D721Med (cell line): ENCODE results near the gene NAPEPLD.
"Not testable (repeated sequence)": the region's sequence is repeated elsewhere in the genome, so short reads cannot be mapped to it uniquely, and the experiment has no call there.

ENCODE experiments used
- DNase-seq: peaks from one replicate; pipeline ENCODE4 v3.0.0; 2011; ENCODE audit warnings: low spot score; ENCODE audit not compliant: insufficient read length
- FAIRE-seq: peaks from 2 replicates; lab custom pipeline; 2011; peaks lifted over from hg19 to GRCh38; lab: Jason Lieb, UNC
- TF ChIP-seq, protein P1 (sequence below): IDR thresholded peaks from 2 replicates; pipeline ENCODE4 v1.5.1; 2012; ENCODE audit warnings: mild to moderate bottlenecking, control low read depth; ENCODE audit not compliant: insufficient read depth; ENCODE audit errors: missing control alignments

NAPEPLD gene

DNA sequence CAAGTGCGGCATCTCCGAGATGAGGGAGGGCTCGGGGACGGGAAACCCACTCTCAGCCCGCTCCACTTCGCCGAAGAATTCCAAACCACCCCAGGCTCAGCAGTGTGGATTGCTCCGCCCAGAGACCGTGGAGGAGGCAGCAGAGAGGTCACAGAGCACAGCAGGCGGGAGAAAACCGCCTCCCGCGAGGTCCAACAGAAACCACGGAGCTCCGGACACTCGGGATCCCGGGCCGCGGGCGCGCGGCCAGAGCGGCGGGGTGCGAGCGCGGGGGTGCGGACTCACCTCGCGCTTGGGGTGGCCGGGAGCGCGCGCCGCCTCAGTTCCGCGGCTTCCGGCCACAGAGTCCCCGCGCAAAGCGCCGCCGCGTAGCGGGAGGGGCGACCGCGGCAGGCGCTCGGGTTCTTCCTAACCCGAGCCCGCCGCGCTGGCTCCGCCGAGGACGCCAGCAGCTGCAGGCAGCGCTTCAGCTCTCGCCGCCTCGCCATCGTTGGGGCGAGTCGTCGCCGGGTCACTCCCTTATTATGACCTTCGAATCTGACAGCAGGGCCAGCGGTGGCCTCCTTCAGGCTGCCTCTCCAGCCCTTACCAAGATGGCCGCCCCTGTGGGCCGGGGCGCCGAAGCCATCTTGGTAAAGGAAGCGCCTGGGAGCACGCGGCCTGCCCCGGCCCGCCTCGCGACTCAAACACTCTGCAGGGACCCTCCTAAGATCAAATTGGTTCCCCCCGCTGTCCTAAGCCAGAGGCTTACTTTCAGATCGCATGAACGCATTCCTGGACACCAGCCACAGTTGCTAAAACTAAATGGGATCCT, at the start of gene NAPEPLD:
Gene NAPEPLD (minus strand): TSS at position 106 of the 814 bp plus-strand sequence. CDS start 20,323 bp downstream, outside the sequence.
- DNase-seq: peak; percentile 54
- TF ChIP-seq, protein P1, sequence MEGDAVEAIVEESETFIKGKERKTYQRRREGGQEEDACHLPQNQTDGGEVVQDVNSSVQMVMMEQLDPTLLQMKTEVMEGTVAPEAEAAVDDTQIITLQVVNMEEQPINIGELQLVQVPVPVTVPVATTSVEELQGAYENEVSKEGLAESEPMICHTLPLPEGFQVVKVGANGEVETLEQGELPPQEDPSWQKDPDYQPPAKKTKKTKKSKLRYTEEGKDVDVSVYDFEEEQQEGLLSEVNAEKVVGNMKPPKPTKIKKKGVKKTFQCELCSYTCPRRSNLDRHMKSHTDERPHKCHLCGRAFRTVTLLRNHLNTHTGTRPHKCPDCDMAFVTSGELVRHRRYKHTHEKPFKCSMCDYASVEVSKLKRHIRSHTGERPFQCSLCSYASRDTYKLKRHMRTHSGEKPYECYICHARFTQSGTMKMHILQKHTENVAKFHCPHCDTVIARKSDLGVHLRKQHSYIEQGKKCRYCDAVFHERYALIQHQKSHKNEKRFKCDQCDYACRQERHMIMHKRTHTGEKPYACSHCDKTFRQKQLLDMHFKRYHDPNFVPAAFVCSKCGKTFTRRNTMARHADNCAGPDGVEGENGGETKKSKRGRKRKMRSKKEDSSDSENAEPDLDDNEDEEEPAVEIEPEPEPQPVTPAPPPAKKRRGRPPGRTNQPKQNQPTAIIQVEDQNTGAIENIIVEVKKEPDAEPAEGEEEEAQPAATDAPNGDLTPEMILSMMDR: no peak
- FAIRE-seq: no peak

DNA sequence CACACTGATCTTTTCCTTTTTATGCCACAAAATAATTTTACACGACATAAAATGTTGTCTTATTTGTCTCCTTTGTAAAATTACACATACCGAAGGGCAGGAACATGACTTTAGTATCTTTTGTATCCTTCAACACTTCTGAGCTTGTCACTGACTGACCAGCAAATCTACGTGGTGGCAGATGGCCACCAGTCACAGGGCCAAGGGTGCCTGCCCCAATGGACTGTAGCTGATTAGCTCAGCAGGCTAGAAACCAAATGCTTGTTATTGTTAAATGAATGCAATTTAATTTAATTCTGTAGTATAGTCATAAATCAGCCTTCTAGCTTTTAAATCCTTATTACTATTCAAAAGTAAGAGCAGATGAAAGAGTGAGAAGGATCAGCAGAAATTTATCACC, 49.2 kb upstream of the NAPEPLD start:
- FAIRE-seq: not testable (repeated sequence)

DNA sequence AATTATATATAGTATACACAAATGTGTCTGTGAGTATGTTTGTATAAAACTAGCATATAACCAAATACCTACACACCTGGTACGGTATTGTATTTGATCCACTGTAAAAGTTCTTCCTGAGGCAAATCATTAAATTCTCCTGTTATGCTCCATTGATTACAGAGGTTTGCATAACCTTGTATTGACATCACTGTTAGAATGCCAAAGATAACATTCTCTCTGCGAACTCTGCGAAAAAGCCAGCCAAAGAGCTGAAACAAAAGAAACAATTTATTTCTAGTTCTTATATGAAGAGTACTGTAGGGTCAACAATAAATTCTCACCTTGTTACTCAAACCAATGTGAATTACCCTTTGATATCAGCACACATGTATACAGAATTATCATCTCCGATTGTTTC, 46.5 kb upstream of the NAPEPLD start:
- not testable (repeated sequence) for DNase-seq, FAIRE-seq

More for the DNA sequence above, 49.2 kb upstream of the NAPEPLD start:
- DNase-seq: not testable (repeated sequence)

DNA sequence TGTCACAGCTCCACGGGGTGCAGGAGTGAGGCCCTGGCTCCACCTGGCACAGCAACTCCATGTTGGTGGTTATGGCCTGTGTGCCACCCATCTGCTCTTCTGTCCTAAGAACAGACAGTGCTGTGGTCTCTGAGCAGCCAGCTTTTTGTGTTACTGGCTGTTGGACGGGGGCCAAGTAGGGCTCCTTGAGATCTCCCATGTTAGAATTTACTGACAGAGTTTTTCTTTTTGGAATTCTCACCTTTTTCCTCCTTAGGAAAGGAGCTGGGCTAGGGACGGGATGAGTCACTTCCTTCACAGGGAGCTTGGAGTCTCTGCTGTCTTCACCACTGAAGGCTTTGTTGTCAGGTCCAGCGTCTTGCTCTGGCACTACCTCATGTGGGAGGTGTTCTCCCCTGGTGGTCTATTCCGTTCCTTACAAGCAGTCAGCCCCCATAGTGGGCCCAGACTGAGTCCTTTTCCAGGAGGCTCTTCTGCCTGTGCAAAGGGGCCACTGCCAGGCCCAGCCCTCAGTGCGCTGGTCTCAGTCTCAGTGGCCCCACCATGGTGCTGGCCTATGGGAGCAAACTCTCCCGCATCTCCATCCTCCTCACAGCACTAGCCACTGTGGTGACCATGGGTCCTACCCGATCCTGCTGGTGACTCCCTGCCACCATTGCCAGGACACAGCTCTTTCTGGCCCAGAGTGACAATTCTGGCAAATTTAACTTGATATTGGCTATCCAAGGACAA, 23.7 kb upstream of the NAPEPLD start:
- not testable (repeated sequence) for FAIRE-seq, DNase-seq

DNA sequence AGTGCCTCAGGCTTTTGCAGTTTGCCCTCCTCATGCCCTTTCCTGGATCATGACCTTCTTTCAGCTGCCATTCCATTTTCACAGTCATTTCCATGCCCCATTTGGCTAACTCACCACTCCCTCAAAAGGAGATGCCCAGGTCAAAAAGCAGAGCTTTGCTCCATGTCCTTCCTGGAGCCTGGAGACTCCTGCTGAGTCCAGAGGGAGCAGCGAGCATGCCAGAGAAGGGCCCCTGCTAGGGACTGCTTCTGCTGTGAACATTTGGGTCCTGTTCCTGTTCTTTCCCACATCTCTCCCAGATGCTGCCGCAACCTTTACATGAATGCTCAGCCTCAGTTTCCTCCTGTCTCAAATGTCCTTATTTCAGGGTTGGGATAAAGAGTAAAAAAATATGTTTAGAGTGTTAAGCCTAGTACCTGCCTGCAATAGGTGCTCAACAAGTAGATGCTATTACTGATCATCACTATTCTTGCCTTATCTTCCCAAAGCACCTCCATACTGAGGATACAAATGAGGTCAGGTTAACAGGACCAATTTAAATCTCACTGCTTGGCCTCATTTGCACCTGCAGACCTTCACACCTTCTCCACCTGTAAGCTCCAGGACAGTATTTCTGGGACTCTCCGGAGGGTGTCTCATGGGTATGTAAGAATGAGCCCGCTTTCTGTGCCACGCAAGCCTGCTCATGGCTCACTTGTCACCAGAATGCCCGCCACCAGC, 23.0 kb upstream of the NAPEPLD start:
- FAIRE-seq, DNase-seq: not testable (repeated sequence)

DNA sequence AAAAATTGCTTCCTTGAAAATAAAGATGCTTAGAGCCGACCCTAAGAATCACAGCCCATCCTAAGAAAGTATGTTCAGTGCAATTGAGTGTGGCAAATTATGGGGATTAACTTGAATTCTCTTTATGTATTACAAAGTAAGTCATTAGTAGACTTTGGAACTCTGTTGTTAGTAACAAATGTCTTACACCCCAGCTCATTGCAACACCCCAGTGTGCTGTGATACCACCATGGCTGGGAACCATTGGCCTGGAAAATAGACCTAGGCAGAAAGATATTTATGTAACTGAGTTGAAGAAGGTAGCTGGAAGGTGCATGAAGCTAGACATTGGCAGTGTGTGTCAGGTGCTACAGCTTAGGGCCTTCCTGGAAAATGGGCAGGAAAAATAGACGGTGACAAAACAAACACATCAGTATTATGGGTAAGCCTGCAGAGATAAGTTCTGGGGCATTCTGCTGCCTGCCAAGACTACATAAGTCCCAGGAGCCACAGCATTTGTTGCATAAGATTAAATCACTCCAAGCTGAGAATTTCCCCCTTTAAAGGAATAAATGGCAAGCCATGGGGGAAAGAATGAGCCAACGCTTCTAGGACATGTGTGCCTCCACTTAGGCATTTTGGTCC, 18.1 kb upstream of the NAPEPLD start:
- not testable (repeated sequence) for DNase-seq, FAIRE-seq

DNA sequence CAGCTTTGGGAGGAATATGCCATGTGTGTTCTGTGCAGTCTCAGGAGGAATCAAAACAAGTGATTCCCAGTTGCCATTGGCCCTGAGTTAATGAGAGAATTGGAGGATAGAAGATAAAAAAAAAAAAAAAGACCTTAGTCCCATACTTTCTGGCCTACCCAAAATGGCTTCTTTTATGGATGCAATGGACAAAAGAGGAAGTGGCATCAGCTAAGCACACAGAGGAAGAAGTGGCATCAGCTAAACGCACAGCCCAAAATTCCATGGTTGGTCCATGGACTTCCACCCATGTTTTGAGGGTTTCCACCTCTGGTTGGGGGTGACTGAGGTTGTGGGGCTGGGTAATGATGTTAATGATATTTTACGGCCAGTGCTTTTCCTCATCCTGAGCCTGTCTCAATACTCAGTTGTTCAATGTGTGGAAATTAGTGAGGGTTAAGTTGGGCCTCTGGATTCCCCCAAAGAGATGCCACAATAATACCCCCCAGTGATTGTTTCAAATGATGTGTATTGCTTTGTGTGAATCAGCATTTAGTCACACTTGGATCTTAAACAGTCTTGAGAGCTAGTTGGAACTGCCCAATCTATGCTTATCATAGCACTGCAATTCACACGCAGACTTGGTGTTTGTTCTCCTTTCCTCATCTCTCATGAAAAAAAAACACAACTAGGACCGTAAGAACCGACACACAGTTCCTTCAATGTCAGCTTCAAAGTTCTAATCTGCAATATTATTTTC, 14.4 kb upstream of the NAPEPLD start:
- DNase-seq, FAIRE-seq: not testable (repeated sequence)

DNA sequence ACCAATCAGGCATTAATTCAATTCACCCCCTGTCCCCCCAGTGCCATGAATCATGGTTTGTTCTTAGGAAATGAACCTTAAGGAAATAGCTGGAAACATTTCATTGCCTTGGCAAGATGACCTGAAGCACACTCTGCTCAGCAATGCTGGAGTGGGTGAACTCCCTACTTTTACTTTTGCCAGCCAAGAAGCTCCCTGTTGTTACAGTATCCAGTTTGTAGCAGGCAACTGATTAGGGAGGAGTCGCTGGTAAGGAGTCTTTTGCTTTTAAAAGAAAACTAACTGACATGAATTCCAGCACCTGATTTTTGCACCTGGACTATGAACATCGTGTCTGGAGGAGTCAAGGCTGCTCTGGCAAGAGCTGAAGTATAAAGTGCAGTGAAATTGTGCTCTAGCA, 13.7 kb upstream of the NAPEPLD start:
- DNase-seq, FAIRE-seq: not testable (repeated sequence)

DNA sequence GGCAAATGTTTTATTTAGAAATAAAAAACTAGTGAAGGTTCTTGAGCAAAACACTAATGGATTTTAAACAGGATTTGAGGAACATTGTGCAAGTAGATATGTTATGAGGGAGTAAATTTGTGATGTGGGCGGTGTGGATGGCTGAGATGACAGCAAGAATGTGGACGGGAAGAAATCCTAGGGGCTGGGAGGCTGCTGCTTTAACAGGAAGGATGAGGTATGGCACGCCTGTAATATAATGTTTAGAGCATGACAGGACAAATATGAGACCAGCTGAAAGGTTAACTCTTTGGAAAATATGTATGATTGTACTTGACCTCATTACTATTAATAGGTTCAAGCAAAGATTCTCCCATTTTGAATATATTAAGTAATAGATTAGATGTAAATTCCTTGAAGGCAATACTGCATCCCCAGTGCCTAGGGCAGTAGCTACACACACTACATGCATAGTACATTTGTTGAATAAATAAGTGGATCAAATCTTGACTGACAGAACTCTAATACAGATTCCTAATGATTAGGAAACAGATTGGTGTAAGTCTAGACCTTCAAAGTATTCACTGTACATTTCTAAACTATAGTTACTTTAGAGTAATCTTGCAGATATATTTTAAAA, 13.2 kb upstream of the NAPEPLD start:
- DNase-seq, FAIRE-seq: not testable (repeated sequence)

DNA sequence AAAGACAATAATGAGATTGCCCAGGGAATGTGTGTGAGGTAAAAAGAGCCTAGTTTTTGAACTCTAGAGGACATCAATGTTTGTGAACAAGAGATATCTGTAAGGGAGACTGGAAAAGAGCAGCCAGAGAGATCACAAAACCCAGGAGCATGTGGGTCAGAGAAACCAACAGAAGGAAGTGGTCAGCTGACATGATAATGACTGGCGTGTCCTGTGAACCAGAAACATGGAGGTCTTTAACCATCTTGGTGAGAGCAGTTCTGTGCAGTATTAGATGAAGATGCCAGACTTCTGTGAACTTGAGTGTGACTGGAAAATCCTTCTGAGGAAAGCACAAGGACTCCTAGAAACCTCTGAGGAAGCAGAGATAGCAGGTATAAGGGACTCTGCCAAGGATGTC, 10.2 kb upstream of the NAPEPLD start:
- not testable (repeated sequence) for DNase-seq, FAIRE-seq

DNA sequence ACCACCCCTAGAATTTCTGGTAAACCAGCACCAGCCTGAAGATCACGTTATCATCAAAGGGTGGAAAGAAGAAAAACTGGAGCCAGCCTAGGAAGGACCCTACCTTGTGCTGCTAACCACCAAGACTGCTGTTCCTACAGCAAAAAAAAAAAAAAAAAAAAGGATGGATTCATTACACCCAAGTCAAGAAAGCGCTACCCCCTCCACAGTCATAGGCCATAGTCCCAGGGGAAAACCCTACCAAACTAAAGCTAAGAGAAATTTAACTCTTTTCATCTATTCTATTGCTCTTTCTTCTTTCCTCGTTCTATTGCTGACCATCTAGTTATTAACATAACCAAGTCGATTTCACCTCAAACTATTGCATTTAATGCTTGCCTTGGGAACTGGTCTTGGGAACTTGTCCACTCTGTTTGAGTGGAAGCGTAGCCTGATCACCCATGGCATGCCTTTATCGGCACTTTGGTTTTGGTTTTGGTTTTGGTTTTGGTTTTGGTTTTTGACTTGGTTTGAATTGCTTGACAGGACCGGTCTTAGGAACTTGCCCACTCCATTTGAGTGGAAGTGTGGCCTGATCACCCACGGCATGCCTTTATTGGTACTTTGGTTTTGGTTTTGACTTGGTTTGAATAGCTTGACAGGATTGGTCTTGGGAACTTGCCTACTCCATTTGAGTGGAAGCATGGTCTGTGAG, 6.6 kb upstream of the NAPEPLD start:
- DNase-seq, FAIRE-seq: not testable (repeated sequence)
